Transverse colon (tissue), 3 donors: ENCODE measurements around the gene PPP4R1.

Source experiments
- CTCF ChIP-seq, 5 experiments: fragments of 200-600 bp in 3 of 5; fragments of 450-650 bp in 2 of 5; sonication (generic) in 3 of 5; IDR thresholded peaks; 1 replicate in 2 of 5; 2 replicates in 3 of 5; pipeline ENCODE4 v1.5.1; 2016 to 2017; ENCODE audit warnings: antibody characterized with exemption in 5 of 5, inconsistent platforms in 3 of 5, mild to moderate bottlenecking in 2 of 5, moderate library complexity in 1 of 5
- POLR2A ChIP-seq: fragments of 450-650 bp; IDR thresholded peaks from one replicate; pipeline ENCODE4 v1.6.1; 2016; ENCODE audit warnings: antibody characterized with exemption, mild to moderate bottlenecking, moderate library complexity

DNA sequence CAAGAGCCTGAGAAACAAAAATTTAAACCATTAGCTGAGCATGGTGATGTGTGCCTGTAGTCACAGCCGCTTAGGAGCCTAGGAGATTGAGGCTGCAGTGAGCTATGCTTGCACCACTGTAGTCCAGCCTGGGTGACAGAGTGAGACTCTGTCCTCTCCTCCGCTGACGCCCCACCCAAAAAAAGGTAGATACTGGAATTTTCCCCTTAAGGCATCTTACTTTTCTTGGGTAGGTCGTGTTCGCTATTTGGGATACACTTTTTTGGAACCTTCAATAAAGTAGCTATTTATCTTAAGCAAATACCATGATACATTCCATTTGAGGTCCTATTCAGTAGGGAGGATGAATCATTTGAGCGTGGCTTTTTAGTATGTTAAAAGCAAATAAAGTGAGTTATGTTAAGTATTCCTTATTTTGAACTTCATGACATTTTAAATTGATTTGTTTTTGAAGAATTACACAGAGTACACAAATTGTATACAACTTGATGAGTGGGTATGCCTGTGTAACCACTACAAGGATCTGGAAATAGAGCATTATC is 100.3 kb downstream of the PPP4R1 start:
- TF ChIP-seq CTCF (IDR thresholded peaks at IDR 0.05) (no peak), POLR2A (no peak)
